ENCODE data around the gene CPNE1. TPM values are rescaled to one million over a fixed set of nuclear protein-coding genes. Genes with fewer than 3 reads are reported as not detected.

Gene CPNE1
- total and polyA plus RNA-seq, 2 of the 8 experiments (the other 6 are each of a cell fraction or from before 2014, with no cell fraction given), result 294 to 346 TPM

- TF ChIP-seq EGR1 (IDR thresholded peaks at IDR 0.05; ENCODE audit: borderline replicate concordance, low read depth, low read length) (no peak), TCF12 (IDR thresholded peaks at IDR 0.05; ENCODE audit: low read depth, low read length) (no peak), ZNF274 (IDR thresholded peaks at IDR 0.05; ENCODE audit: borderline replicate concordance, extremely low read depth, low read length) (no peak), SP4 (IDR thresholded peaks at IDR 0.05; ENCODE audit: low read length) (no peak)
These were observed 21.7 kb downstream of the CPNE1 start (continued) for GRCh38 chr20:35643045-35643444.
